Measurements from ENCODE around the gene PKD2. TPM values are rescaled to one million over a fixed set of nuclear protein-coding genes. Genes with fewer than 3 reads are reported as not detected.

Gene PKD2
- polyA plus RNA-seq, 3 donors = 1.2 to 9.7 (median 2.4) TPM

Small RNAs within 50 kb of the gene (small RNA-seq; reads per million reads assigned to genes)
- gene RNU1-36P (ENCODE audit: insufficient read length, low read depth) = not detected

Other genes with a start within 250 kb of the PKD2 start
- not detected for gene IBSP, start 208.1 kb upstream of the PKD2 start, polyA plus RNA-seq
- gene MEPE, start 174.7 kb upstream of the PKD2 start, polyA plus RNA-seq = not detected
- under 1 TPM in 1 of 3 donors, not detected in 2; 0.08 TPM for gene SPP1, start 31.9 kb upstream of the PKD2 start, polyA plus RNA-seq
- not detected for gene ABCG2, start 151.0 kb downstream of the PKD2 start, polyA plus RNA-seq

Measured in CD14-positive monocyte (primary cell).